ENCODE data around the gene KRTAP1-5.
"Not testable (repeated sequence)": the region's sequence is repeated elsewhere in the genome, so short reads cannot be mapped to it uniquely, and the experiment has no call there.

The KRTAP1-5 gene

DNA sequence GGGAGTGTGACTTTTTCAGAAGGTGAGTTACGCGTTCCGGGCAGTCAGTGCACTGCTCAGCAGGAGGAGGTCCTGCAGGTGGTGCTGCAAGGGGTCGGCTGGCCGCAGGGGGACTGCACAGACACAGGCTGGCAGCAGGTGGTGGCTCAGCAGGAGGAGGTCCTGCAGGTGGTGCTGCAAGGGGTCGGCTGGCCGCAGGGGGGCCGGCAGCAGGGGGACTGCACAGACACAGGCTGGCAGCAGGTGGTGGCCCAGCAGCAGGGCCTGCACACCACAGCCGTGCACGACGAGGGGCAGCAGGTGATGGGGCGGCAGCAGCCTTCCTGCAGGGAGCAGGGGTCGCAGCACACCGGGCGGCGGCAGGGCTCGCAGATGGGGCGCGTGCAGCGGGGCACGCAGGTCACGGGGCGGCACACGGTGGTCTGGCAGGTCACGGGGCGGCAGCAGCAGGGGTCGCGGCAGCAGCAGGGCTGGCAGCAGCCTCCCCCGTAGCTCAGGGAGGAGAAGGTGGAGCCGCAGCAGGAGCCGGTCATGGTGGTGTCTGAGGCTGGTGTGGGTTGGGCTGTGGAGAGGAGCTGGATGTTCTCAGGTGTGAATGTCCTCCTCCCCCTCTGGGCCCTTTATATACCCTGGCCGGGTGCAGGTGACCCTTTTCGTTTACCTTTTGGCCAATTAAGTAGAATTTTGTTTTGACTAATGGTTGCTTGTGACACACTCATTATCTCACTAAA lies 19.9 kb upstream of the KRTAP1-5 start, which contains the start of gene KRTAP2-1:
Gene KRTAP2-1 (minus strand): TSS at position 582 of the 731 bp plus-strand sequence. CDS start 49 bp downstream, at position 533.
- DNase-seq, result not testable (repeated sequence)

DNA sequence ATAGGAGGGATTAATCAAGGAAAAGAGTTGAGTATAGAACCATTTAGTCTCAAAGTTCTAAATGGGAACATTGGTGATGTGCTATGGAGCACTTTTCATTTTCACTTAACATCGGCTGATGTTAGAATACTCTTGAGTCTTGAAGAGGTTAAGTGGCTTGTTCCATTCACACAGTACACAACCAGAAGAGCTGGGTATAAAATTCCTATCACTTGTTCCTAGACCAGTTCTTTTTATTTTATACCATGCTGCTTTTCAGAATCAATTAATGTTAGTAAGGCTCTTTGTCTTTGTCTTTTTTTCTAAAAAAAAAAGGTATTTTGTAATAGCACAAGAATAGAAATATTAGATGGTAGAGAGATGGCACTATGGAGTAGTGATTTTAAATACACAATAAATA lies 15.9 kb upstream of the KRTAP1-5 start:
- no peak for DNase-seq

- DNase-seq, result not testable (repeated sequence)
Observed at GRCh38 chr17:41040783-41041571, 14.0 kb upstream of the KRTAP1-5 start, which contains the start of gene KRTAP1-1. KRTAP1-1 (minus strand) TSS chr17:41041450; CDS start chr17:41041397, 53 bp downstream.

GRCh38 chr17:41037853-41038350 lies 10.9 kb upstream of the KRTAP1-5 start:
- no peak for DNase-seq

- not testable (repeated sequence) for DNase-seq
Observed at GRCh38 chr17:41034346-41034935, 7.4 kb upstream of the KRTAP1-5 start, which contains the start of gene KRTAP1-3. KRTAP1-3 (minus strand) TSS chr17:41034874; CDS start chr17:41034821, 53 bp downstream.

DNA sequence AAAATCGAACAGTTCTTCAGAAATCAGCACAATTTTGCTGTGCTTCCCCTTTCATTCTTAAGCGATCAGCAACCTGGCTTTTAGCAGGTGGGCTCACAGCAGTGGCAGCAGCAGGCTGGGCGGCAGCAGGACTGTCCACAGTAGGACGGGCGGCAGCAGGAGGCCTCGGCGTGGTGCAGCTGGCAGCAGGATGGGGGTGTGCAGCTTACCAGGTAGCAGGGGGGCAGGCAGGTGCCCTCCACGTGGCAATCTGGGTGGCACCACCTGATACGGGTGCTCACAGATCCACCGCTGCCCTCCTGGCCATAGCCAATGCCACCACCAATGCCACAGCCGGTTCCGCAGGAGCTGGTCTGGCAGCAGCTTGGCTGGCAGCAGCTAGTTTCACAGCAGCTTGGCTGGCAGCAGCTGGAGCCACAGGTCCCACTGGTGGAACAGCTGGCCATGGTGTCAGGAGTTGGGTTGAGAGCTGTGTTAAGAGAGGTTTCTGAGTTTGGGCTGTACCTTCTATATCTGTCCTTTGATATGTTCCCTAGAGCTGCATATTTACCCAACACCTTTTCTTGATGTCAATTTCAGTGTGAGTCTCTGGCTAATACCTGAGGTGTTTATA lies 2.7 kb upstream of the KRTAP1-5 start, which contains the start of gene KRTAP1-4:
Gene KRTAP1-4 (minus strand): TSS at position 563 of the 613 bp plus-strand sequence. CDS start 117 bp downstream, at position 446.
- no peak for DNase-seq

- no peak for DNase-seq
Observed at GRCh38 chr17:41024697-41025096, 2.3 kb downstream of the KRTAP1-5 start.

DNA sequence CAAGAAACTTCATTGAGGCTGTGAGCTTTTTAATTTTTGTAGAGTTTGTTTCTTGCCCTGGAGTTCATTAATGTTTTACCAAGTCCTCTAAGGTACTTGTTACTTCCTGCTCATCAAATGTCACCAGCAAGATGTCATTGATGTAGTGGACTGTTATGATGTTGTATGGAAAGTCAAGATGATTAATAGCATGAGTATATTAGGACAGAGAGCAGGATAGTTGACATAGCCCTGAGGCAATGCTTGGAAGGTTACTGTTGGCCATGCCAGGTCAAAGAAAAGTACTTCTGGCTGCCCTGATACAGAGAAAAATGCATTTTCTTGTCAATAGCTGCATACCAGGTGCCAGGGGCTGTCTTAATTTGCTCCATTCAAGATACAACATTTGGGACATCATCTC lies 6.7 kb downstream of the KRTAP1-5 start:
- DNase-seq, result no peak

GRCh38 chr17:41019415-41019814 lies 7.6 kb downstream of the KRTAP1-5 start:
- DNase-seq, result no peak

- no peak for DNase-seq
Observed at GRCh38 chr17:41018541-41018940, 8.5 kb downstream of the KRTAP1-5 start.

- no peak for DNase-seq
Observed at GRCh38 chr17:41016578-41017215, 10.3 kb downstream of the KRTAP1-5 start.

DNA sequence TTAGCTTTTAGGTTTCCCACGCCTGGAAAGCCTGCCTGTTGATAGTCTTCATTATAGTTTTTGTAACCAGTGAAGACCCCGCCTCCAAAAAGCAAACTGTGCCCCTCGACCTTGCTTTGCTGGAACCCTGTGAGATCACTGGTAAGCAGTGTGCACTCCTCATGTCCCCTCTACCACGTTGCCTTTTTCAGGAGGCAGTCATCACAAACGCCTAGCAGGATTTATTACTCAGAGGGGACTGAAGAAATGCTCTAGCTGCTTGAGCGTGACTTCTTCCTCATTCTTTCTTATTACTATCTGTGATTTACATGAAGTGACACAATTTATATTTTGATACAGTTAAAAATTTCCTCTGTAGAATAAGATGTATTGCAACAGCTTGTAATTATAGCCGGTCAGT lies 11.6 kb downstream of the KRTAP1-5 start:
- DNase-seq, result no peak

- DNase-seq, result no peak
Observed at GRCh38 chr17:41013606-41014005, 13.4 kb downstream of the KRTAP1-5 start.

GRCh38 chr17:41013181-41013580 lies 13.8 kb downstream of the KRTAP1-5 start:
- DNase-seq, result no peak

GRCh38 chr17:41012326-41013120 lies 14.5 kb downstream of the KRTAP1-5 start:
- no peak for DNase-seq

DNA sequence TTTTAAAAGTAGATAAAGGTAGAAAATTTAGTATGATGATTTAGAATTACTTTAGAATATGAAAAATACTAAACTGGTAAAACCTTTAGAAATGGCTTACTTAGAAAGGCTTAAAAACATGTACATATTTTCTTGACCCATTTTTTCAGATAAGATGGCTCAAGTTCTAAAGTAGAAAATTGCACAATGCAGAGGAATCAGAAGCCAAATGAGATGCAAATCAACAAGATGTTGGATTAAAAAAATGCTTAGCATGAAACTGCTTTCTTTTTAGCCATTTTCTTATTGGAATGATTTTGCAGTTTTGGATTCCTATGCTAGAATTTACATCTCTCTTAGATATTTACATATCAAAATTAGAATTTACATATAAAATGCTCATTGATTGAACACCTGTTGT lies 16.6 kb downstream of the KRTAP1-5 start:
- DNase-seq, result no peak

DNA sequence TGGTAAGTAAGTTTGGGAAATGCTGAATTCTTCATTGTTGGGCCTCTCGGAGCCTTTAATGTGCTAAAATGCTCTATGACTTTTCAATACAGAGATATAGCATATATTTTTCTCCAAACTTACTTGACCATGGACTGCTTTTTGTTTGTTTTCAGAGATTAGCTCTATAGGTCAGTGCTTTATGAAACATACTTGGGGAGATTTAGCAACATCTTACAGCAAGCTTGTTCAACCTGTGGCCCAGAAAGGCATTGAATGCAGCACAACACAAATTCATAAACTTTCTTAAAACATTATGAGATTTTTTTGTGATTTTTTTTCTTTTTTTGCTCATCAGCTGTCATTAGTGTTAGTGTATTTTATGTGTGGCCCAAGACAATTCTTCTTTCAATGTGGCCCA lies 17.1 kb downstream of the KRTAP1-5 start:
- DNase-seq, result no peak

- no peak for DNase-seq
Observed at GRCh38 chr17:41009301-41009760, 17.7 kb downstream of the KRTAP1-5 start.

DNA sequence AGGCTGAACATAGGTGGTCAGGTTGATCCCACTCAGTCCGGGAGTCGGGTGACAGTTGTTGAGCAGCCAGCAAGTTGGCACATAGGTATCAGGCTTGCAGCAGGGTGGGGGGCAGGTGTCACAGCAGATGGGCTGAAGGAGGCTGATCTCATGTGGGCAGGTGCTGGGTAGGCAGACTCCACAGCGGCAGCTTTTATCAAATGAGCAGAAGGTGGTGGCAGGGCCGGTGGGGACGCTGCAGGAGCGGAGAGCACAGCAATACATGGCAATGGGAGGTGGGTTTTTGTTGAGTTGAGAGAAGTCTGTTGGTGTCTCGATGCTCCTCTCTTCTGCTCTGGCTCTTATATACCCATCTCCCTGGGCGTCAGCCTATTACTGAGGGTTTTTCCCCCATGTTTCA lies 18.2 kb downstream of the KRTAP1-5 start, which contains the start of gene KRTAP3-1:
Gene KRTAP3-1 (minus strand): TSS at position 318 of the 400 bp plus-strand sequence. CDS start 54 bp downstream, at position 264.
- DNase-seq, result no peak

DNA sequence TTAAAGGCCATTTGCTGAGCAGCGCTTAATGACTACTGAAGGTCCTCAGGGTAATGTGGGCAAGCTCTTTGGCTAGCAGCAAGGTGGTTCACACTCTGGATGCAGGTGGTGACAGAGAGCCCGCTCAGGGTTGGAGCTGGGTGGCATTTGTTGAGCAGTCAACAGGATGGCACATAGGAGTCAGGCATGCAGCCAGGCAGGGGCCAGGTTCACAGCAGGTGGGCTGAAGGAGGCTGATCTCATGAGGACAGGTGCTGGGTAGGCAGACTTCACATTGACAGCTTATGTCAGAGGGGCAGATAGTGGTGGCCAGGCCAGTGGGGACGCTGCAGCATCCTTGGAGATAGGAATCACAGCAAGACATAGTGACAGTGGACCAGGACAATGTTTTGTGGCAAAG lies 22.6 kb downstream of the KRTAP1-5 start:
- no peak for DNase-seq

- DNase-seq, result no peak
Observed at GRCh38 chr17:41003926-41004325, 23.1 kb downstream of the KRTAP1-5 start.

All from NCI-H1092 (cell line).